ENCODE data around the gene GLI1.

DNA sequence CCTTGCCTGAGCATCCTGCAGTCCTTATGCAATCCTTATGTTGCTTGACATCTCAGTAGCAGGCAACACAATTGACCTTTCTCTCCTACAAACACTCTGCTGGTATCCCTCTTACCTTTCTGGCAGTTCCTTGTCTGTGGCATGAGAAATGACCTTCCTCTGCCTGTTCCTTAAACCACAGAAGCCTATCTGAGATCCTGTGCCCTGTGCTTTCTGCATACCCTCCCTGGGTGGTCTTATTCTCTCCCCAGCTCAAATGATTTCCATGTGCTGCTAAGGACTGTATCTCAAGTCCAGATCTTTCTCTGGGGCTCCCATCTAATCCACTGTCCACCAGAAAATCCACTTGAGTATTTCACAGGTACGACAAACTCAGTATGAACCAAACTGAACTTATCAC, 22.1 kb downstream of the GLI1 start:
- TF ChIP-seq, protein P1, sequence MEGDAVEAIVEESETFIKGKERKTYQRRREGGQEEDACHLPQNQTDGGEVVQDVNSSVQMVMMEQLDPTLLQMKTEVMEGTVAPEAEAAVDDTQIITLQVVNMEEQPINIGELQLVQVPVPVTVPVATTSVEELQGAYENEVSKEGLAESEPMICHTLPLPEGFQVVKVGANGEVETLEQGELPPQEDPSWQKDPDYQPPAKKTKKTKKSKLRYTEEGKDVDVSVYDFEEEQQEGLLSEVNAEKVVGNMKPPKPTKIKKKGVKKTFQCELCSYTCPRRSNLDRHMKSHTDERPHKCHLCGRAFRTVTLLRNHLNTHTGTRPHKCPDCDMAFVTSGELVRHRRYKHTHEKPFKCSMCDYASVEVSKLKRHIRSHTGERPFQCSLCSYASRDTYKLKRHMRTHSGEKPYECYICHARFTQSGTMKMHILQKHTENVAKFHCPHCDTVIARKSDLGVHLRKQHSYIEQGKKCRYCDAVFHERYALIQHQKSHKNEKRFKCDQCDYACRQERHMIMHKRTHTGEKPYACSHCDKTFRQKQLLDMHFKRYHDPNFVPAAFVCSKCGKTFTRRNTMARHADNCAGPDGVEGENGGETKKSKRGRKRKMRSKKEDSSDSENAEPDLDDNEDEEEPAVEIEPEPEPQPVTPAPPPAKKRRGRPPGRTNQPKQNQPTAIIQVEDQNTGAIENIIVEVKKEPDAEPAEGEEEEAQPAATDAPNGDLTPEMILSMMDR (IDR thresholded peaks at IDR 0.05; ENCODE audit: borderline replicate concordance, extremely low read depth, low read length, poor library complexity, severe bottlenecking), result no peak
- no peak for TF ChIP-seq EZH2 (IDR thresholded peaks at IDR 0.05; ENCODE audit: borderline replicate concordance, low read depth, low read length, severe bottlenecking)
